HepG2 (cell line): ENCODE data around the gene JOSD2.

ENCODE experiments used
- CTCF ChIP-seq: sonication (generic); formaldehyde crosslinking; IDR thresholded peaks from 2 replicates; pipeline ENCODE4 v1.5.0; 2020; ENCODE audit warnings: mild to moderate bottlenecking, missing genetic modification reagents, moderate library complexity
- HDAC6 ChIP-seq: fragments of 200-600 bp; sonication (generic); IDR thresholded peaks from 2 replicates; pipeline ENCODE4 v1.7.0; 2017; ENCODE audit warnings: mild to moderate bottlenecking, antibody characterized with exemption, low read length, low read depth
- JUNB ChIP-seq: sonication (generic); formaldehyde crosslinking; IDR thresholded peaks from 2 replicates; pipeline ENCODE4 v1.8.0; 2022; ENCODE audit warnings: missing genetic modification reagents, mild to moderate bottlenecking, borderline replicate concordance
- MATR3 ChIP-seq: sonication (generic); formaldehyde crosslinking; IDR thresholded peaks from 2 replicates; pipeline ENCODE4 v1.4.0; 2020; ENCODE audit warnings: missing genetic modification reagents
- ZNF839 ChIP-seq: sonication (generic); formaldehyde crosslinking; IDR thresholded peaks from 2 replicates; pipeline ENCODE4 v1.4.0; 2020; ENCODE audit warnings: missing genetic modification reagents, mild to moderate bottlenecking, borderline replicate concordance

GRCh38 chr19:50497022-50497405 lies 14.0 kb downstream of the JOSD2 start:
- TF ChIP-seq JUNB (CRISPR knock-in tag) (no peak), ZNF839 (no peak), CTCF (CRISPR knock-in tag) (no peak), HDAC6 (no peak), MATR3 (CRISPR knock-in tag) (no peak)
